Neural cell (in vitro differentiated cells): ENCODE measurements around the gene GTF3A.

Experiments
- EP300 ChIP-seq: fragments of 450-650 bp; conservative IDR thresholded peaks from 2 replicates; pipeline ENCODE4 v1.6.1; 2014; ENCODE audit warnings: antibody characterized with exemption, mild to moderate bottlenecking, moderate library complexity; ENCODE audit not compliant: poor library complexity, severe bottlenecking
- EZH2 ChIP-seq: fragments of 200-600, 300-800 bp; shearing (Covaris generic), sonication (generic); IDR thresholded peaks from 2 replicates; pipeline ENCODE4 v1.6.1; 2014; ENCODE audit warnings: antibody characterized with exemption, low read length, borderline replicate concordance, mild to moderate bottlenecking; ENCODE audit not compliant: insufficient read depth, poor library complexity, severe bottlenecking
- POLR2AphosphoS5 ChIP-seq: IDR thresholded peaks from 2 replicates; pipeline ENCODE4 v1.6.1; 2012
- RAD21 ChIP-seq: fragments of 450-650 bp; conservative IDR thresholded peaks from 2 replicates; pipeline ENCODE4 v1.6.1; 2014; ENCODE audit warnings: antibody characterized with exemption, mild to moderate bottlenecking, moderate library complexity
- SMC3 ChIP-seq: fragments of 450-650 bp; conservative IDR thresholded peaks from 2 replicates; pipeline ENCODE4 v1.6.1; 2014; ENCODE audit warnings: antibody characterized with exemption, mild to moderate bottlenecking, moderate library complexity; ENCODE audit not compliant: poor library complexity
- TAF1 ChIP-seq: IDR thresholded peaks from 2 replicates; pipeline ENCODE4 v1.6.1; 2012; ENCODE audit warnings: low read depth
- TF ChIP-seq, protein P1 (sequence below): fragments of 450-650 bp; IDR thresholded peaks from 2 replicates; pipeline ENCODE4 v1.5.1; 2014; ENCODE audit warnings: antibody characterized with exemption, mild to moderate bottlenecking, moderate library complexity; ENCODE audit not compliant: poor library complexity, severe bottlenecking

DNA sequence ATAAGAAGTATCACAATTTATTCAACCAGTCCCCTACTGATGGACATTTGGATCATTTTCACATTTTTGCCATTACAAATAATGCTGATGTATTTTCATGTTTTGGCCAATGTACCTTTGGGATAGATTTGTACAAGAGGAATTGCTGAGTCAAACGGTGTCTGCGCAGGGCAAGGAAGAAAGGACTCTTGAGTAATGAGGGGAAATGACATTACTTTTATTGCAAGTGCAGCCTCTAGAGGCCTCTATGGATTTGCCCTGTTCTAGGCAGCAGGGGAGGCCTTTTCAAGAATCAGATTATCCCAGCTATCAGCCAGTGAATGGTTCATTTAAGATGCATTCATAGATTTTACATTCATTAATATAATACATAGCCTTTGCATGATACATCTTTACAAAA is 32.9 kb upstream of the GTF3A start:
- TF ChIP-seq, protein P1, sequence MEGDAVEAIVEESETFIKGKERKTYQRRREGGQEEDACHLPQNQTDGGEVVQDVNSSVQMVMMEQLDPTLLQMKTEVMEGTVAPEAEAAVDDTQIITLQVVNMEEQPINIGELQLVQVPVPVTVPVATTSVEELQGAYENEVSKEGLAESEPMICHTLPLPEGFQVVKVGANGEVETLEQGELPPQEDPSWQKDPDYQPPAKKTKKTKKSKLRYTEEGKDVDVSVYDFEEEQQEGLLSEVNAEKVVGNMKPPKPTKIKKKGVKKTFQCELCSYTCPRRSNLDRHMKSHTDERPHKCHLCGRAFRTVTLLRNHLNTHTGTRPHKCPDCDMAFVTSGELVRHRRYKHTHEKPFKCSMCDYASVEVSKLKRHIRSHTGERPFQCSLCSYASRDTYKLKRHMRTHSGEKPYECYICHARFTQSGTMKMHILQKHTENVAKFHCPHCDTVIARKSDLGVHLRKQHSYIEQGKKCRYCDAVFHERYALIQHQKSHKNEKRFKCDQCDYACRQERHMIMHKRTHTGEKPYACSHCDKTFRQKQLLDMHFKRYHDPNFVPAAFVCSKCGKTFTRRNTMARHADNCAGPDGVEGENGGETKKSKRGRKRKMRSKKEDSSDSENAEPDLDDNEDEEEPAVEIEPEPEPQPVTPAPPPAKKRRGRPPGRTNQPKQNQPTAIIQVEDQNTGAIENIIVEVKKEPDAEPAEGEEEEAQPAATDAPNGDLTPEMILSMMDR, result no peak
- TF ChIP-seq POLR2AphosphoS5 (no peak), RAD21 (no peak), EZH2 (no peak), TAF1 (no peak), EP300 (no peak), SMC3 (no peak)
